Measurements from ENCODE around the gene AGMAT. TPM values are rescaled to one million over a fixed set of nuclear protein-coding genes. Genes with fewer than 3 reads are reported as not detected.

Gene AGMAT
- total RNA-seq, 6 donors from 2014 or later: 0.13 to 0.29 TPM; not detected in 4

GRCh38 chr1:15557008-15557407 is 27.8 kb downstream of the AGMAT start:
- Histone ChIP-seq H3K36me3 (peaks cover 2 to 33% (median 16%) of the 10 kb centered on the region in 4 donors), H3K27ac (no peak overlapping the region), H3K4me1 (no peaks in the 10 kb centered on the region), H3K27me3 (no peaks in the 10 kb centered on the region), H3K9me3 (no peaks in the 10 kb centered on the region), H3K4me3 (no peak overlapping the region)
- TF ChIP-seq CTCF (IDR thresholded peaks at IDR 0.05) (no peak), POLR2A (IDR thresholded peaks at IDR 0.05) (no peak), EP300 (IDR thresholded peaks at IDR 0.05) (no peak)
- DNase-seq: no peak
- no peak for ATAC-seq (ENCODE audit: low FRiP score in 2 of 2)
- WGBS, 2 donors: 95 to 98% methylated on average over 2 of the region's 2 CpGs

- TF ChIP-seq EP300 (IDR thresholded peaks at IDR 0.05) (no peak), CTCF (IDR thresholded peaks at IDR 0.05) (no peak), POLR2A (IDR thresholded peaks at IDR 0.05) (no peak), POLR2AphosphoS5 (IDR thresholded peaks at IDR 0.05) (no peak)
- WGBS, 2 donors: 82 to 92% methylated on average over 6 of the region's 6 CpGs
- no peak for ATAC-seq (ENCODE audit: low FRiP score in 2 of 2)
- Histone ChIP-seq H3K27me3 (no peaks in the 10 kb centered on the region), H3K4me1 (no peaks in the 10 kb centered on the region), H3K36me3 (peaks cover 10 to 57% (median 25%) of the 10 kb centered on the region in 4 donors), H3K27ac (no peak overlapping the region), H3K9me3 (no peaks in the 10 kb centered on the region), H3K4me3 (no peak overlapping the region)
- DNase-seq: no peak
These were observed 34.3 kb downstream of the AGMAT start for GRCh38 chr1:15550573-15550972.

- Histone ChIP-seq H3K36me3 (peaks cover 16 to 92% (median 48%) of the 10 kb centered on the region in 4 donors), H3K27ac (no peak overlapping the region), H3K4me3 (no peak overlapping the region), H3K27me3 (no peaks in the 10 kb centered on the region), H3K4me1 (no peaks in the 10 kb centered on the region), H3K9me3 (no peaks in the 10 kb centered on the region)
- ATAC-seq (ENCODE audit: low FRiP score in 2 of 2): no peak
- DNase-seq: no peak
- TF ChIP-seq POLR2AphosphoS5 (IDR thresholded peaks at IDR 0.05) (no peak), POLR2A (IDR thresholded peaks at IDR 0.05) (no peak), EP300 (IDR thresholded peaks at IDR 0.05) (no peak), CTCF (IDR thresholded peaks at IDR 0.05) (no peak)
- 89 to 91% methylated on average over 2 of the region's 2 CpGs for WGBS, 2 donors
These were observed 38.2 kb downstream of the AGMAT start for GRCh38 chr1:15546641-15547040.

- H3K4me1 ChIP-seq: no peaks in the 10 kb centered on the region
- peaks cover 21 to 95% (median 62%) of the 10 kb centered on the region in 4 donors for H3K36me3 ChIP-seq
- ATAC-seq (ENCODE audit: low FRiP score in 2 of 2) (no peak), DNase-seq (no peak)
- no peak overlapping the region for H3K27ac ChIP-seq
- no peaks in the 10 kb centered on the region for H3K9me3 ChIP-seq
- no peak for TF ChIP-seq POLR2A (IDR thresholded peaks at IDR 0.05)
- WGBS, 2 donors: 93 to 95% methylated on average over 12 of the region's 12 CpGs
- H3K27me3 ChIP-seq: no peaks in the 10 kb centered on the region
- H3K4me3 ChIP-seq: no peak overlapping the region
These were observed 41.0 kb downstream of the AGMAT start for GRCh38 chr1:15543589-15544568.

GRCh38 chr1:15543251-15543588 is 41.6 kb downstream of the AGMAT start:
- DNase-seq (no peak), ATAC-seq (ENCODE audit: low FRiP score in 2 of 2) (no peak)
- no peaks in the 10 kb centered on the region for H3K9me3 ChIP-seq
- no peaks in the 10 kb centered on the region for H3K27me3 ChIP-seq
- H3K4me1 ChIP-seq: no peaks in the 10 kb centered on the region
- H3K36me3 ChIP-seq: peaks cover 21 to 97% (median 63%) of the 10 kb centered on the region in 4 donors
- WGBS, 2 donors: 96% methylated on average over 5 of the region's 5 CpGs
- TF ChIP-seq POLR2AphosphoS5 (IDR thresholded peaks at IDR 0.05): no peak
- TF ChIP-seq CTCF (IDR thresholded peaks at IDR 0.05): no peak
- TF ChIP-seq POLR2A (IDR thresholded peaks at IDR 0.05): no peak
- TF ChIP-seq EP300 (IDR thresholded peaks at IDR 0.05): no peak
- H3K4me3 ChIP-seq: no peak overlapping the region
- no peak overlapping the region for H3K27ac ChIP-seq

All from upper lobe of left lung (tissue), 6 donors.